Transverse colon (tissue), 4 donors: Measurements from ENCODE around the gene ASTN1. TPM values are rescaled to one million over a fixed set of nuclear protein-coding genes. Genes with fewer than 3 reads are reported as not detected.

Source experiments
- DNase-seq: peaks from one replicate; pipeline ENCODE4 v3.0.0-alpha.2; 2019
- H3K27ac ChIP-seq, 4 donors: fragments of 200-600 bp; sonication (generic); 2 replicates each; pipeline ENCODE4 v1.5.1; 2016 to 2018; ENCODE audit warnings: inconsistent platforms in 4 of 4
- H3K27me3 ChIP-seq: fragments of 200-600 bp; sonication (generic); 2 replicates; pipeline ENCODE4 v1.5.1; 2017; ENCODE audit warnings: inconsistent platforms
- H3K36me3 ChIP-seq, 4 donors: fragments of 200-600 bp; sonication (generic); 2 replicates each; pipeline ENCODE4 v1.5.1; 2017 to 2019; ENCODE audit warnings: inconsistent platforms in 4 of 4
- H3K4me1 ChIP-seq, 4 donors: fragments of 200-600 bp; sonication (generic); 2 replicates each; pipeline ENCODE4 v1.5.1; 2017 to 2020; ENCODE audit warnings: inconsistent platforms in 4 of 4
- H3K4me3 ChIP-seq, 4 donors: fragments of 200-600 bp; sonication (generic); 1 replicate in 1 of 4; 2 replicates in 3 of 4; pipeline versions ENCODE4 v1.5.1 to v1.6.1; 2017 to 2019; ENCODE audit warnings: inconsistent platforms in 4 of 4
- H3K9me3 ChIP-seq, 2 donors: fragments of 200-600 bp; sonication (generic); 2 replicates each; pipeline ENCODE4 v1.5.1; 2017 to 2019; ENCODE audit warnings: inconsistent platforms in 2 of 2
- CTCF ChIP-seq, 5 experiments: fragments of 200-600 bp in 3 of 5; fragments of 450-650 bp in 2 of 5; sonication (generic) in 3 of 5; IDR thresholded peaks; 1 replicate in 2 of 5; 2 replicates in 3 of 5; pipeline ENCODE4 v1.5.1; 2016 to 2017; ENCODE audit warnings: antibody characterized with exemption in 5 of 5, inconsistent platforms in 3 of 5, mild to moderate bottlenecking in 2 of 5, moderate library complexity in 1 of 5
- EP300 ChIP-seq: sonication (generic); formaldehyde crosslinking; IDR thresholded peaks from one replicate; pipeline ENCODE4 v1.6.1; 2017; ENCODE audit warnings: antibody characterized with exemption, low read depth
- POLR2A ChIP-seq: fragments of 450-650 bp; IDR thresholded peaks from one replicate; pipeline ENCODE4 v1.6.1; 2016; ENCODE audit warnings: antibody characterized with exemption, mild to moderate bottlenecking, moderate library complexity
- POLR2AphosphoS5 ChIP-seq, 3 donors: sonication (generic); formaldehyde crosslinking; IDR thresholded peaks; one replicate each; pipeline ENCODE4 v1.6.1; 2016; ENCODE audit warnings: antibody characterized with exemption in 3 of 3
- WGBS, 2 donors: methylation state at CpG; one replicate each; pipeline ENCODE4 v1.1.5; 2018; ENCODE audit warnings: low coverage in 1 of 2; 5-methylcytosine and 5-hydroxymethylcytosine counted together
- in situ Hi-C, 4 donors: fragments of 200-750 bp; cut with MboI; loops; one replicate each; pipeline versions ENCODE4 v1.15.0 to v1.15.1; 2017; ENCODE audit warnings: low sequenced_read_pairs in 3 of 4, low pct_ligation_motif_present in 1 of 4, low pct_unique_long_range_greater_than_20kb in 1 of 4
- intact Hi-C: fragments of 100-400 bp; cut with DNase I; formaldehyde crosslinking; loops from one replicate; pipeline ENCODE4 v1.15.1; 2023; ENCODE audit warnings: low total_unique reads
- total RNA-seq, 4 donors: library from RNA; depleted of rRNA; stranded (reverse); fragments of >200 nt; gene quantifications; one replicate each; pipeline ENCODE4 v1.1.0, GENCODE V29; 2016

The ASTN1 gene
- total RNA-seq, 4 donors from 2014 or later, result 0.27 to 3.0 (median 0.74) TPM

GRCh38 chr1:177124577-177125278 is 39.8 kb downstream of the ASTN1 start:
- in situ Hi-C loops, result no loop called here
- no peak overlapping the region for H3K4me3 ChIP-seq
- 56 to 59% methylated on average over 4 of the region's 4 CpGs for WGBS, 2 donors
- no peaks in the 10 kb centered on the region for H3K4me1 ChIP-seq
- H3K27me3 ChIP-seq, result no peaks in the 10 kb centered on the region
- no peak for DNase-seq
- no peaks in the 10 kb centered on the region for H3K9me3 ChIP-seq
- H3K36me3 ChIP-seq, result no peaks in the 10 kb centered on the region
- H3K27ac ChIP-seq, result no peak overlapping the region
- intact Hi-C loops, result no loop called here
- TF ChIP-seq CTCF (IDR thresholded peaks at IDR 0.05) (no peak), POLR2A (no peak), POLR2AphosphoS5 (IDR thresholded peaks at IDR 0.05) (no peak), EP300 (no peak)

GRCh38 chr1:177122461-177123251 is 41.9 kb downstream of the ASTN1 start:
- in situ Hi-C loops, result no loop called here
- 76 to 85% methylated on average over 2 to 12 of the region's 12 CpGs for WGBS, 2 donors
- no peaks in the 10 kb centered on the region for H3K36me3 ChIP-seq

GRCh38 chr1:177119311-177119710 is 45.2 kb downstream of the ASTN1 start:
- no peaks in the 10 kb centered on the region for H3K4me1 ChIP-seq
- no peak overlapping the region for H3K4me3 ChIP-seq
- WGBS, 2 donors, result 53 to 66% methylated on average over 4 of the region's 4 CpGs
- H3K36me3 ChIP-seq, result no peaks in the 10 kb centered on the region
- TF ChIP-seq CTCF (IDR thresholded peaks at IDR 0.05) (no peak), POLR2A (no peak), POLR2AphosphoS5 (IDR thresholded peaks at IDR 0.05) (no peak), EP300 (no peak)
- no peak for DNase-seq
- no peaks in the 10 kb centered on the region for H3K9me3 ChIP-seq
- intact Hi-C loops, result no loop called here
- in situ Hi-C loops, result no loop called here
- H3K27me3 ChIP-seq, result no peaks in the 10 kb centered on the region
- H3K27ac ChIP-seq, result no peak overlapping the region

More at GRCh38 chr1:177122461-177123251, 41.9 kb downstream of the ASTN1 start:
- Histone ChIP-seq H3K4me1 (no peaks in the 10 kb centered on the region), H3K9me3 (no peaks in the 10 kb centered on the region), H3K27me3 (no peaks in the 10 kb centered on the region), H3K27ac (no peak overlapping the region), H3K4me3 (no peak overlapping the region)
- intact Hi-C loops, result no loop called here
- no peak for DNase-seq
- no peak for TF ChIP-seq EP300
- no peak for TF ChIP-seq CTCF (IDR thresholded peaks at IDR 0.05)
- no peak for TF ChIP-seq POLR2AphosphoS5 (IDR thresholded peaks at IDR 0.05)
- TF ChIP-seq POLR2A, result no peak

- Histone ChIP-seq H3K4me3 (no peak overlapping the region), H3K9me3 (no peaks in the 10 kb centered on the region), H3K36me3 (no peaks in the 10 kb centered on the region), H3K27ac (no peak overlapping the region), H3K4me1 (no peaks in the 10 kb centered on the region), H3K27me3 (no peaks in the 10 kb centered on the region)
- in situ Hi-C loops, result no loop called here
- intact Hi-C loops, result no loop called here
- TF ChIP-seq EP300 (no peak), CTCF (IDR thresholded peaks at IDR 0.05) (no peak), POLR2A (no peak), POLR2AphosphoS5 (IDR thresholded peaks at IDR 0.05) (no peak)
- WGBS, 2 donors, result 68 to 83% methylated on average over 2 to 4 of the region's 4 CpGs
- DNase-seq, result no peak
Measured at GRCh38 chr1:177118901-177119300, 45.6 kb downstream of the ASTN1 start.
